Left lung (tissue), 10 donors: ENCODE measurements around the gene AKAP8L. TPM values are rescaled to one million over a fixed set of nuclear protein-coding genes. Genes with fewer than 3 reads are reported as not detected.

Experiments used
- ATAC-seq: fragments of 200-7000 bp; cut with Tn5 transposase; one replicate; pipeline ENCODE4 v1.9.1; 2020; ENCODE audit warnings: moderate library complexity
- DNase-seq, 4 donors: peaks; one replicate each; pipeline ENCODE4 v3.0.0-alpha.2; 2013 to 2020
- H3K27ac ChIP-seq, 2 donors: fragments of 200-600 bp; sonication (generic) in 1 of 2; one replicate each; pipeline versions ENCODE4 v1.5.0 to v1.8.0; 2020 to 2021
- H3K27me3 ChIP-seq, 2 donors: fragments of 200-600 bp; sonication (generic) in 1 of 2; one replicate each; pipeline versions ENCODE4 v1.5.0 to v1.8.0; 2020 to 2021
- H3K36me3 ChIP-seq, 2 donors: fragments of 200-600 bp; sonication (generic) in 1 of 2; one replicate each; pipeline versions ENCODE4 v1.5.0 to v1.8.0; 2020 to 2021
- H3K4me1 ChIP-seq, 2 donors: fragments of 200-600 bp; one replicate each; pipeline ENCODE4 v1.8.0; 2021
- H3K4me3 ChIP-seq, 2 donors: fragments of 200-600 bp; sonication (generic) in 1 of 2; one replicate each; pipeline versions ENCODE4 v1.5.0 to v1.8.0; 2020 to 2021; ENCODE audit warnings: mild to moderate bottlenecking in 1 of 2
- H3K9me3 ChIP-seq, 2 donors: fragments of 200-600 bp; sonication (generic) in 1 of 2; one replicate each; pipeline versions ENCODE4 v1.5.0 to v1.8.0; 2020 to 2021
- CTCF ChIP-seq, 2 donors: fragments of 200-600 bp; sonication (generic) in 1 of 2; IDR thresholded peaks; one replicate each; pipeline versions ENCODE4 v1.5.0 to v1.8.0; 2021; ENCODE audit warnings: antibody characterized with exemption in 2 of 2
- intact Hi-C, 2 donors: fragments of 100-400 bp; cut with DNase I; formaldehyde crosslinking; loops; one replicate each; pipeline versions ENCODE4 v1.11.2 to v1.14.2; 2022
- polyA plus RNA-seq, 6 donors: library from polyadenylated mRNA; unstranded; fragments of 120-200 nt; gene quantifications; one replicate each; pipeline ENCODE4 v1.2.1, GENCODE V29; 2013; ENCODE audit not compliant: insufficient read length in 6 of 6
- total RNA-seq, 2 donors: library from RNA; stranded (reverse); fragmentation: NEBNext Ultra II Directional; extraction: Animal tissue kit (Norgen Biotek cat#: 25700); gene quantifications; one replicate each; pipeline ENCODE4 v1.2.1, GENCODE V29; 2021
- donor health status: DM: no; HTN: yes; CAD: no.
- donor health status: DM: no; HTN: no; CAD: no.

The AKAP8L gene
- total and polyA plus RNA-seq, 8 donors: 76.4 to 129 (median 107) TPM

GRCh38 chr19:15456871-15457700 lies 38.3 kb upstream of the AKAP8L start:
- TF ChIP-seq CTCF (IDR thresholded peaks at IDR 0.05): no peak
- DNase-seq: peak in 1 of 4 donors; percentile 67
- peak; percentile 5 for ATAC-seq
- H3K9me3 ChIP-seq: no peaks in the 10 kb centered on the region
- peaks cover 6% of the 10 kb centered on the region in 2 donors for H3K4me1 ChIP-seq
- no peak overlapping the region for H3K4me3 ChIP-seq
- intact Hi-C loops: no loop called here
- H3K36me3 ChIP-seq: peaks cover 0 to 81% of the 10 kb centered on the region in 2 donors
- peaks cover 11 to 41% of the 10 kb centered on the region in 2 donors for H3K27me3 ChIP-seq
- no peak overlapping the region for H3K27ac ChIP-seq

- no peak overlapping the region for H3K27ac ChIP-seq
- DNase-seq (peak in 1 of 4 donors; percentile 50), ATAC-seq (no peak)
- peaks cover 0 to 80% of the 10 kb centered on the region in 2 donors for H3K36me3 ChIP-seq
- H3K4me1 ChIP-seq: peaks cover 5 to 6% of the 10 kb centered on the region in 2 donors
- intact Hi-C loops: no loop called here
- no peak overlapping the region for H3K4me3 ChIP-seq
- TF ChIP-seq CTCF (IDR thresholded peaks at IDR 0.05): no peak
- peaks cover 11 to 41% of the 10 kb centered on the region in 2 donors for H3K27me3 ChIP-seq
- no peaks in the 10 kb centered on the region for H3K9me3 ChIP-seq
Observed at GRCh38 chr19:15456441-15456840, 37.7 kb upstream of the AKAP8L start.

GRCh38 chr19:15455996-15456395 lies 37.2 kb upstream of the AKAP8L start:
- ATAC-seq (no peak), DNase-seq (peak in 1 of 4 donors; percentile 26)
- no peak for TF ChIP-seq CTCF (IDR thresholded peaks at IDR 0.05)
- Histone ChIP-seq H3K9me3 (no peaks in the 10 kb centered on the region), H3K36me3 (peaks cover 0 to 76% of the 10 kb centered on the region in 2 donors), H3K4me3 (no peak overlapping the region), H3K27me3 (peaks cover 11 to 41% of the 10 kb centered on the region in 2 donors), H3K4me1 (peaks cover 5 to 6% of the 10 kb centered on the region in 2 donors), H3K27ac (no peak overlapping the region)
- intact Hi-C loops: no loop called here

GRCh38 chr19:15453906-15454860 lies 35.4 kb upstream of the AKAP8L start:
- peaks cover 0 to 62% of the 10 kb centered on the region in 2 donors for H3K36me3 ChIP-seq
- H3K4me3 ChIP-seq: no peak overlapping the region
- ATAC-seq: no peak
- H3K27me3 ChIP-seq: peaks cover 11 to 41% of the 10 kb centered on the region in 2 donors
- intact Hi-C loops: no loop called here
- peaks cover 6 to 7% of the 10 kb centered on the region in 2 donors for H3K4me1 ChIP-seq
- no peaks in the 10 kb centered on the region for H3K9me3 ChIP-seq
- DNase-seq: peak in 1 of 4 donors; percentile 68
- no peak for TF ChIP-seq CTCF (IDR thresholded peaks at IDR 0.05)
- no peak overlapping the region for H3K27ac ChIP-seq
